B cell (primary cell): Measurements from ENCODE around the gene PKP2. TPM values are rescaled to one million over a fixed set of nuclear protein-coding genes. Genes with fewer than 3 reads are reported as not detected.
A peak's percentile ranks its signal among the peaks of the same experiment; 100 is the strongest.

Experiments used
- ATAC-seq: fragments of 200-7000 bp; cut with Tn5 transposase; one replicate; pipeline ENCODE4 v1.10.0; 2021; ENCODE audit warnings: low read depth, mild to moderate bottlenecking, moderate number of reproducible peaks, moderate library complexity
- CTCF ChIA-PET: fragments of 350-600 bp; sonication (Branson Sonifier 250); formaldehyde crosslinking; loops from one replicate; lab custom pipeline; 2021; ENCODE audit warnings: antibody characterized with exemption, inconsistent platforms; lab: Charles Lee
- POLR2A ChIA-PET: fragments of 350-600 bp; sonication (Branson Sonifier 250); formaldehyde crosslinking; loops from one replicate; lab custom pipeline; 2021; ENCODE audit warnings: antibody characterized with exemption; lab: Charles Lee
- DNase-seq: peaks from one replicate; pipeline ENCODE4 v3.0.0; 2013
- H2AFZ ChIP-seq: 2 replicates; pipeline ENCODE4 v1.6.1; 2012; ENCODE audit warnings: mild to moderate bottlenecking, low read depth, low read length; ENCODE audit not compliant: insufficient read depth, poor library complexity, severe bottlenecking
- H3K27ac ChIP-seq, 2 donors: 1 replicate in 1 of 2; 2 replicates in 1 of 2; pipeline ENCODE4 v1.5.1; 2012 to 2013; ENCODE audit warnings: low read length in 2 of 2, mild to moderate bottlenecking in 2 of 2, moderate library complexity in 1 of 2
- H3K27me3 ChIP-seq, 4 experiments: fragments of 200-600 bp in 1 of 4; sonication (generic) in 1 of 4; replicated peaks in 1 of 4; 1 replicate in 2 of 4; 2 replicates in 2 of 4; pipeline versions ENCODE4 v1.6.1 to v1.7.0; 2013 to 2016; ENCODE audit warnings: low read length in 3 of 4, mild to moderate bottlenecking in 2 of 4, mixed read lengths in 1 of 4, moderate library complexity in 1 of 4; ENCODE audit not compliant: insufficient read depth in 4 of 4, control insufficient read depth in 3 of 4; ENCODE audit errors: control extremely low read depth in 1 of 4
- H3K36me3 ChIP-seq, 2 experiments: replicated peaks in 1 of 2; 1 replicate in 1 of 2; 2 replicates in 1 of 2; pipeline versions ENCODE4 v1.6.1 to v1.7.1; 2013; ENCODE audit warnings: low read length in 1 of 2; ENCODE audit not compliant: insufficient read depth in 2 of 2, control insufficient read depth in 1 of 2; ENCODE audit errors: control extremely low read depth in 1 of 2, extremely low read depth in 1 of 2
- H3K4me1 ChIP-seq, 2 donors: fragments of 200-600 bp in 1 of 2; sonication (generic) in 1 of 2; 1 replicate in 1 of 2; 2 replicates in 1 of 2; pipeline versions ENCODE4 v1.5.1 to v1.6.1; 2013 to 2017; ENCODE audit warnings: low read length in 2 of 2; ENCODE audit not compliant: control insufficient read depth in 2 of 2, insufficient read depth in 2 of 2
- H3K4me2 ChIP-seq: replicated peaks from 2 replicates; pipeline ENCODE3; 2012; ENCODE audit warnings: mild to moderate bottlenecking, low read depth, low read length; ENCODE audit not compliant: poor library complexity, severe bottlenecking
- H3K4me3 ChIP-seq, 5 experiments: fragments of 200-600 bp in 1 of 5; sonication (generic) in 1 of 5; 1 replicate in 3 of 5; 2 replicates in 2 of 5; pipeline versions ENCODE4 v1.5.1 to v1.7.0; 2011 to 2016; ENCODE audit warnings: low read length in 4 of 5, mild to moderate bottlenecking in 4 of 5, low read depth in 2 of 5, control low read depth in 1 of 5, moderate library complexity in 1 of 5; ENCODE audit not compliant: insufficient read depth in 1 of 5; ENCODE audit errors: control extremely low read depth in 1 of 5, extremely low read depth in 1 of 5
- H3K79me2 ChIP-seq: fragments of 200-600 bp; sonication (generic); one replicate; pipeline ENCODE4 v1.6.0; 2016; ENCODE audit warnings: low read length; ENCODE audit not compliant: control insufficient read depth, insufficient read depth
- H3K9ac ChIP-seq: fragments of 200-600 bp; sonication (generic); 2 replicates; pipeline ENCODE4 v1.6.1; 2017; ENCODE audit warnings: mild to moderate bottlenecking, low read length, moderate library complexity
- H3K9me3 ChIP-seq, 3 donors: one replicate each; pipeline versions ENCODE4 v1.6.1 to v1.7.1; 2013; ENCODE audit warnings: low read length in 2 of 3; ENCODE audit not compliant: control insufficient read depth in 2 of 3, insufficient read depth in 1 of 3; ENCODE audit errors: control extremely low read depth in 1 of 3
- H4K20me1 ChIP-seq: 2 replicates; pipeline ENCODE4 v1.6.0; 2012; ENCODE audit warnings: mild to moderate bottlenecking, low read length; ENCODE audit not compliant: insufficient read depth, control insufficient read depth, poor library complexity, severe bottlenecking
- H3K27ac Mint-ChIP-seq: one replicate; pipeline ENCODE4 v1.8.0; 2021; ENCODE audit warnings: mixed read lengths
- H3K27me3 Mint-ChIP-seq: one replicate; pipeline ENCODE4 v1.8.0; 2021; ENCODE audit warnings: mixed read lengths
- H3K4me1 Mint-ChIP-seq: one replicate; pipeline ENCODE4 v1.8.0; 2021; ENCODE audit warnings: mixed read lengths
- H3K4me3 Mint-ChIP-seq: one replicate; pipeline ENCODE4 v1.8.0; 2021; ENCODE audit warnings: mixed read lengths
- H3K9me3 Mint-ChIP-seq: one replicate; pipeline ENCODE4 v1.8.0; 2022; ENCODE audit warnings: mixed read lengths; ENCODE audit not compliant: insufficient read depth
- EZH2 ChIP-seq: IDR thresholded peaks from 2 replicates; pipeline ENCODE4 v1.6.1; 2012; ENCODE audit warnings: borderline replicate concordance, low read depth, mild to moderate bottlenecking, moderate library complexity, low read length; ENCODE audit not compliant: insufficient read depth, poor library complexity, severe bottlenecking
- WGBS: methylation state at CpG from one replicate; pipeline ENCODE4 v1.1.5; 2013; ENCODE audit warnings: missing lambda C conversion rate; ENCODE audit not compliant: insufficient coverage; 5-methylcytosine and 5-hydroxymethylcytosine counted together
- intact Hi-C: fragments of 100-400 bp; cut with micrococcal nuclease; formaldehyde crosslinking; loops from one replicate; pipeline ENCODE4 v1.10.0; 2022
- polyA plus RNA-seq: library from polyadenylated mRNA; depleted of rRNA; stranded (reverse); fragments of >200 nt; gene quantifications from 2 replicates; pipeline ENCODE4 v1.2.3, GENCODE V29; 2012
- total RNA-seq, 2 donors: library from RNA; stranded (reverse); fragments of 120-200 nt in 1 of 2; gene quantifications; 1 replicate in 1 of 2; 2 replicates in 1 of 2; pipeline versions ENCODE4 v1.2.3 to v1.2.4, GENCODE V29; 2013 to 2022
- TF ChIP-seq, protein P1 (sequence below): fragments of 200-600 bp; IDR thresholded peaks from one replicate; pipeline ENCODE4 v1.8.0; 2022; ENCODE audit warnings: antibody characterized with exemption, mild to moderate bottlenecking

PKP2 gene
- total and polyA plus RNA-seq, 2 donors (not counting 1 experiment from before 2014, with no cell fraction given) = not detected

DNA sequence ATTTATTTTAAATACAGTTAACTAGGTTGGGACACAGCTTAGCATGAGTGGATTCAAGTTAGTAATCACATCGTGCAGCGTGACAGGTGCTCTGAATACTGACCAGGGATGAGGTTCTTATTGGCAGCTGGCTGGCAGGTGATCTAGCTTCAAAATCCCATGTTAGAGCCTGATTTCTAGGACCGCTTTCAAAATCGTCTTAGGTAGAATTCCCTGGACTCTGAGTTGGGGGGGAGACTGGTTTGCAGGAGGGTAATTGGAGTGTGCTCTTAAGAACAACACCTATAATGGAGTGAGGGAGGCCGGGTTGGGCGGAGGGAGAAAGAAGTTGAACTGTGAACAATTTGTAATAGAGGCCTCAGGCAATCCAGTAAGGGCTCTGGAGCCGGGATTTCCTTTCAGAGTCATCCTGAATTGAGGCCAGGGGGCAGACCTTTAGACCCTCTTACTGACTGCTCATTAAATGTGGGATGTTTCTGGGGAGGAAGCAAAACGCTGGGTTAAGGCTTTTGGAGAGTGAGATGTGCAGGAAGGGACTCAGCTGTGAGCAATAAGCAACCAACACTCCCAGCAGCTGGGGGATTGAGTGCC, 140.0 kb downstream of the PKP2 start:
- intact Hi-C loops = loop anchor here (1.0 to 10.0 kb wide), 5 partner anchors 389 to 1434 kb away; partner anchors contain the start of genes ALG10 and ETFBKMT
- Histone ChIP-seq H3K79me2 (peaks cover 16% of the 10 kb centered on the region), H3K36me3 (peaks cover 0 to 14% of the 10 kb centered on the region in 2 experiments), H3K27me3 (no peaks in the 10 kb centered on the region), H3K4me3 (peak overlapping the region in 2 of 5 experiments; percentile 91), H3K9ac (no peak overlapping the region), H3K4me1 (peaks cover 17 to 21% of the 10 kb centered on the region in 2 donors), H3K9me3 (no peaks in the 10 kb centered on the region), H3K4me2 (peak overlapping the region; percentile 83), H2AFZ (peak overlapping the region; percentile 91), H4K20me1 (no peaks in the 10 kb centered on the region), H3K27ac (no peak overlapping the region)
- peaks cover 23% of the 10 kb centered on the region for H3K4me1 Mint-ChIP-seq
- H3K27ac Mint-ChIP-seq = peak overlapping the region; percentile 89
- WGBS = 64% methylated on average over 8 of the region's 8 CpGs
- H3K9me3 Mint-ChIP-seq = no peaks in the 10 kb centered on the region
- no peak for ATAC-seq
- no peak for DNase-seq
- no peaks in the 10 kb centered on the region for H3K27me3 Mint-ChIP-seq
- peak overlapping the region; percentile 93 for H3K4me3 Mint-ChIP-seq
- TF ChIP-seq, protein P1, sequence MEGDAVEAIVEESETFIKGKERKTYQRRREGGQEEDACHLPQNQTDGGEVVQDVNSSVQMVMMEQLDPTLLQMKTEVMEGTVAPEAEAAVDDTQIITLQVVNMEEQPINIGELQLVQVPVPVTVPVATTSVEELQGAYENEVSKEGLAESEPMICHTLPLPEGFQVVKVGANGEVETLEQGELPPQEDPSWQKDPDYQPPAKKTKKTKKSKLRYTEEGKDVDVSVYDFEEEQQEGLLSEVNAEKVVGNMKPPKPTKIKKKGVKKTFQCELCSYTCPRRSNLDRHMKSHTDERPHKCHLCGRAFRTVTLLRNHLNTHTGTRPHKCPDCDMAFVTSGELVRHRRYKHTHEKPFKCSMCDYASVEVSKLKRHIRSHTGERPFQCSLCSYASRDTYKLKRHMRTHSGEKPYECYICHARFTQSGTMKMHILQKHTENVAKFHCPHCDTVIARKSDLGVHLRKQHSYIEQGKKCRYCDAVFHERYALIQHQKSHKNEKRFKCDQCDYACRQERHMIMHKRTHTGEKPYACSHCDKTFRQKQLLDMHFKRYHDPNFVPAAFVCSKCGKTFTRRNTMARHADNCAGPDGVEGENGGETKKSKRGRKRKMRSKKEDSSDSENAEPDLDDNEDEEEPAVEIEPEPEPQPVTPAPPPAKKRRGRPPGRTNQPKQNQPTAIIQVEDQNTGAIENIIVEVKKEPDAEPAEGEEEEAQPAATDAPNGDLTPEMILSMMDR = peak; percentile 56
- no peak for TF ChIP-seq EZH2
- ChIA-PET CTCF (interaction anchor here (0.6 to 5.8 kb wide), 22 partner anchors 14 to 1905 kb away, joined by 3 to 84 read pairs (median 5); partner anchors contain the start of genes ALG10 and ETFBKMT), POLR2A (interaction anchor here (1.9 kb wide), 1 partner anchor 1266 kb away, joined by 12 read pairs; the partner anchor contains the start of gene ALG10)
